ENCODE results near the gene VSTM2B.

DNA sequence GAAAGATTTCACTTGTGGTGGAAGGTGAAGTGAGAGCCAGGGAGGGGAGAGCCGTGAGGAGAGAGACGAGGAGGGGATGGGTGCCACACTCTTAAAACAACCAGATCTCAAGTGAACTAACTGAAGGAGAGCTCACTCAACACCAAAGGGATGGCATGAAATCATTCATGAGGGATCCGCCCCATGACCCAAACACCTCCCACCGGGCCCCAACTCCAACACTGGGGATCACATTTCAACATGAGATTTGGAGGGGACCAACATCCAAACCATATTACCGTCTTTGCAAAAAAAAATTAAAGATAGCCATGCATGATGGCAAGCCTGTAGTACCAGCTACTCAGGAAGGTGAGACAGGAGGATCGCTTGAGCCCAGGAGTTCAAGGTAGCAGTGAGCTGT is 45.4 kb downstream of the VSTM2B start:
- TF ChIP-seq CTCF (IDR thresholded peaks at IDR 0.05) (no peak), EZH2phosphoT487 (IDR thresholded peaks at IDR 0.05; ENCODE audit: borderline replicate concordance, low read depth) (no peak), RXRA (IDR thresholded peaks at IDR 0.05; ENCODE audit: borderline replicate concordance, low read depth) (no peak), POLR2AphosphoS5 (IDR thresholded peaks at IDR 0.05; ENCODE audit: low read depth, low read length) (no peak)
- TF ChIP-seq, protein P1, sequence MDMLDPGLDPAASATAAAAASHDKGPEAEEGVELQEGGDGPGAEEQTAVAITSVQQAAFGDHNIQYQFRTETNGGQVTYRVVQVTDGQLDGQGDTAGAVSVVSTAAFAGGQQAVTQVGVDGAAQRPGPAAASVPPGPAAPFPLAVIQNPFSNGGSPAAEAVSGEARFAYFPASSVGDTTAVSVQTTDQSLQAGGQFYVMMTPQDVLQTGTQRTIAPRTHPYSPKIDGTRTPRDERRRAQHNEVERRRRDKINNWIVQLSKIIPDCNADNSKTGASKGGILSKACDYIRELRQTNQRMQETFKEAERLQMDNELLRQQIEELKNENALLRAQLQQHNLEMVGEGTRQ (IDR thresholded peaks at IDR 0.05; ENCODE audit: borderline replicate concordance, low read depth, low read length), result no peak
